Astrocyte of the cerebellum (primary cell): ENCODE results near the gene LINC00305.

Experiments
- DNase-seq: peaks from one replicate; pipeline ENCODE4 v3.0.0-alpha.2; 2011; ENCODE audit warnings: low read depth
- H3K4me3 ChIP-seq: 2 replicates; pipeline ENCODE4 v1.5.1; 2011; ENCODE audit warnings: mild to moderate bottlenecking, low read depth, low read length, moderate library complexity
- in situ Hi-C: cut with HindIII; loops from 2 replicates; pipeline ENCODE4 v1.10.0; 2017; ENCODE audit warnings: low sequenced_read_pairs
- TF ChIP-seq, protein P1 (sequence below): IDR thresholded peaks from 2 replicates; pipeline ENCODE4 v1.5.1; 2012; ENCODE audit warnings: low read length, low read depth, moderate library complexity, mild to moderate bottlenecking; ENCODE audit errors: missing control alignments

Gene LINC00305

DNA sequence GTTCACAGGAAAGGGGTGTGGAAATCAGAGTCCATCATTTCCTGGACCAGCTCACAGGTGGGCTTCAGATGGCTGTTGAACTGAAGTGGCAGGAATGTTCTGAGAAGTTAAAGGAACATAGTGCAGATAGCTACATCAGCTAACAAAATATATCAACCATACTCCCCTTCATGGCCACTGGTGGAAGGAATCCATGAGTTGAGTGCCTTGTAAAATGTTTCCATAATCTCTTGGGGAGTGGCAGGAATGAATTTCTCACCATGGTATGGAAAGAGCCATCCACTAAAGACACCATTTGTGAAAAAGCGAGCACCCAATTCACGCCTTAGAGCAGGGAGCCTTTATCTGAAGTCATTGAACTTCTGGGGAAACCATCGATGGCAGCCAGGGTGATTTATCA lies at the start of gene LINC00305:
TSS of gene LINC00305 (minus strand) at position 101 of the 400 bp plus-strand sequence.
- no peak for DNase-seq
- TF ChIP-seq, protein P1, sequence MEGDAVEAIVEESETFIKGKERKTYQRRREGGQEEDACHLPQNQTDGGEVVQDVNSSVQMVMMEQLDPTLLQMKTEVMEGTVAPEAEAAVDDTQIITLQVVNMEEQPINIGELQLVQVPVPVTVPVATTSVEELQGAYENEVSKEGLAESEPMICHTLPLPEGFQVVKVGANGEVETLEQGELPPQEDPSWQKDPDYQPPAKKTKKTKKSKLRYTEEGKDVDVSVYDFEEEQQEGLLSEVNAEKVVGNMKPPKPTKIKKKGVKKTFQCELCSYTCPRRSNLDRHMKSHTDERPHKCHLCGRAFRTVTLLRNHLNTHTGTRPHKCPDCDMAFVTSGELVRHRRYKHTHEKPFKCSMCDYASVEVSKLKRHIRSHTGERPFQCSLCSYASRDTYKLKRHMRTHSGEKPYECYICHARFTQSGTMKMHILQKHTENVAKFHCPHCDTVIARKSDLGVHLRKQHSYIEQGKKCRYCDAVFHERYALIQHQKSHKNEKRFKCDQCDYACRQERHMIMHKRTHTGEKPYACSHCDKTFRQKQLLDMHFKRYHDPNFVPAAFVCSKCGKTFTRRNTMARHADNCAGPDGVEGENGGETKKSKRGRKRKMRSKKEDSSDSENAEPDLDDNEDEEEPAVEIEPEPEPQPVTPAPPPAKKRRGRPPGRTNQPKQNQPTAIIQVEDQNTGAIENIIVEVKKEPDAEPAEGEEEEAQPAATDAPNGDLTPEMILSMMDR, result no peak
- no peak within 1 kb of the TSS for H3K4me3 ChIP-seq
- in situ Hi-C loops, result no loop called here

DNA sequence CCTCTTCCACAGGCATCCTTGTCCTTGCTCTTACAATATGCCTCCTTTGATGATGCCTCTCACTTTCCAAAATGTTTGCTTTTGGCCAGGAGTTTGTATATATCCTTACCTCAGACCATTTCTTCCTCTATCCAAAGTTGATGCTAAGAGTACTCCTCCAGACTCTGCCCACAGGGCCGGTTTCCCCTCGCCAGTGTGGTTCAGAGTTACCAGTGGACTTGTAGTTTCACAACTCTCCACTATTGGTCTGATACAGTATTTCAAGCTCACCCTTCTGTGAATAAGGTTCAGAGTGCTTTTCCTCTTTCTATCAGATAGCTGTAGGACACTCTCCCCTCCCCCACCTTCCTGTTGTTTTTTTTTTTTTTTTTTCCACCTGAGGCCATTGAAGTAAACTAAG lies 42.2 kb upstream of the LINC00305 start:
- in situ Hi-C loops, result no loop called here
- no peak overlapping the region for H3K4me3 ChIP-seq
- no peak for DNase-seq
- TF ChIP-seq, protein P1, result no peak

- no peak for DNase-seq
- in situ Hi-C loops, result no loop called here
- TF ChIP-seq, protein P1, result no peak
- no peak overlapping the region for H3K4me3 ChIP-seq
Measured at GRCh38 chr18:64185987-64186386, 37.1 kb upstream of the LINC00305 start.

DNA sequence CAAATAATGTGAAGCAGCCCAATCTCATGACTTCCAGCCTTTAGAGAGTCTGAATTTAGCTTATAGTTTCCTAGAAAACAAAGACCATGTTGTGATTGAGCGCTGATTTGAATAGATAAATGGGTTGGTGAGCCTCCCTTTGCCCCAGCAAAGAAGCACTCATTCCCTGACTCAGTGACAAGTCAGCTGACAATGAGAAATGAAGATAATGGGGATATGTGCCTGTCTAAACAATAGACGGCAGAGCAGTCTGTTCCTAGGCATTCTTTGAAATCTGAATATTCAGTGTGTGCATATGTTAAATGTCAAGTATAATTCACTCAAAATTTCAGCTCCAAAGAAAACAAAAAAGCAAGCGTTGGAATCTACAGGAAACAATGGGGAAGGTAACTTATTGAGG lies 34.8 kb upstream of the LINC00305 start:
- in situ Hi-C loops, result no loop called here
- TF ChIP-seq, protein P1, result no peak

GRCh38 chr18:64180617-64181016 lies 31.7 kb upstream of the LINC00305 start:
- DNase-seq, result no peak
- TF ChIP-seq, protein P1, result no peak
- H3K4me3 ChIP-seq, result no peak overlapping the region
- in situ Hi-C loops, result no loop called here

More for the DNA sequence above, 34.8 kb upstream of the LINC00305 start:
- no peak overlapping the region for H3K4me3 ChIP-seq
- DNase-seq, result no peak

DNA sequence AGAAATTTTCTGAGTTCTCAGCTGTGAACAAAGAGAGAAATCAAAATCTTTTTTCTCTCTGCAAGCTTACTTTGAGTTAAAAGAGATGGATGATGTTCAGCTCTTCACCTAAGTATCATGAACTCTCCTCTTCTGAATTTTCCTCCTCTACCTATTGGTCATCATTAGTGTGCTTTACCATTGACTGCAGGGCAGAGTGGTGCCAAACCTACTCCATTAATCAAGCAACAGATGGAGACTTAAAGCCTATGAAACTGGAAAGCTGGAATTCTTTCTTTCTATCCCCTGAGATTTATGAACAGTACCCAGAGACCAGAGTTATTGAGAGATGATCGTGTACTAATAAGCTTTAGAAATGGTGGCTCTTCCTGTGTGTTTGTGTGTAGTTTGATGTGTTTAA lies 31.3 kb upstream of the LINC00305 start:
- no peak overlapping the region for H3K4me3 ChIP-seq
- TF ChIP-seq, protein P1, result no peak
- in situ Hi-C loops, result no loop called here
- no peak for DNase-seq

DNA sequence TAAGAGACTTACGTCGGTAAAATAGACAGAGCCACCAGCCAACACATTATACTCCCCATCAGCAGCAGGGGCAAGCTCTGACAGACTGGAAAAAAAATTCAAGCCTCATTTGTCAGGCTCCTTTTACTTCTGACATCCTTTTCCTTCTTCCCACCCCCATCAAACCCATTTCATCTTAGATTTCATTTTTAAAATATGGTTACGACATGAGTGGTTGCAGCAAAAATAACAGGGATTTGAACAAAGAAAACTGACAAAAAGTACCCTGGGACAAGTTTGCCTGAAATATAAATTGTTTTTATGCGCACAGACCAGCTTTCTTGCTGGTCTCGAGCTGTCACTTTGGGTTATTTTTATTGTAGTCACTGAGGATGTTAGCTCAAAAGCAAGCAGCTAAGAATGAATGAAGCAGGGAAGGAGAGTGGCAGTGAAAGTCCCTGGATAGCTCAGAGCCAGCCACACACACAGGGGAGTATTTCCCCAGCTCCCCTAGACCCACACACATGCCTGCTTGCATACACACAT lies 30.7 kb upstream of the LINC00305 start:
- no peak for DNase-seq
- TF ChIP-seq, protein P1, result no peak
- in situ Hi-C loops, result no loop called here
- H3K4me3 ChIP-seq, result no peak overlapping the region
